Measurements from ENCODE around the gene ZW10. TPM values are rescaled to one million over a fixed set of nuclear protein-coding genes. Genes with fewer than 3 reads are reported as not detected.
"Not testable (repeated sequence)": the region's sequence is repeated elsewhere in the genome, so short reads cannot be mapped to it uniquely, and the experiment has no call there.

Gene ZW10
- polyA plus RNA-seq, 2 donors = 2.6 to 8.3 TPM

DNA sequence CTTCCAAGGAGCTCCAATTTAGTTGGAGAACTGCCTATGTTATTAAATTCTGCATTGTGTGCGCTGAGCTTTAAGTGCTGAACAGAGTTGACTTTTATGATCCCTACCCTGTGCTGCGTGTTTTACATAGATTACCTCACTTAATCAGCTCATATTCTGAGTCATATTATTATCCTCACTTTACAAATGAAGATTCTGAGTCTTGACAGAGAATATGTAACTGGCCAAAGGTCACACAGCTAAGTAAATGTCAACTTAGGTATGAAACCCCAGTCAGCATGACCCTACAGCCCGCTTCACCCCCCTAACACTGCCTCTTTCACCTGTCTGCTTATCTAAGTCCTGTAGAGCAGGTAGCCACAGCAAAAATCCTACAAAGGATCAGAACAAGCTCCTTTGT is 47.6 kb downstream of the ZW10 start:
- Histone ChIP-seq H3K4me1 (ENCODE audit: control insufficient read depth in 2 of 2, insufficient read depth in 2 of 2, low read length in 1 of 2) (no peaks in the 10 kb centered on the region), H3K27ac (ENCODE audit: low read depth in 2 of 2, low read length in 1 of 2) (no peak overlapping the region), H3K9me3 (ENCODE audit: control insufficient read depth in 2 of 2, insufficient read depth in 1 of 2, low read depth in 1 of 2, low read length in 1 of 2) (no peaks in the 10 kb centered on the region), H3K27me3 (ENCODE audit: control insufficient read depth in 1 of 2, insufficient read depth in 2 of 2, low read length in 2 of 2) (no peaks in the 10 kb centered on the region), H3K36me3 (ENCODE audit: control insufficient read depth in 2 of 2, insufficient read depth in 2 of 2, low read length in 1 of 2) (peaks cover 0 to 4% of the 10 kb centered on the region in 2 donors), H3K4me3 (ENCODE audit: low read depth in 1 of 2, low read length in 2 of 2) (no peak overlapping the region)
- WGBS, 2 donors = 73 to 88% methylated on average over 3 of the region's 3 CpGs

DNA sequence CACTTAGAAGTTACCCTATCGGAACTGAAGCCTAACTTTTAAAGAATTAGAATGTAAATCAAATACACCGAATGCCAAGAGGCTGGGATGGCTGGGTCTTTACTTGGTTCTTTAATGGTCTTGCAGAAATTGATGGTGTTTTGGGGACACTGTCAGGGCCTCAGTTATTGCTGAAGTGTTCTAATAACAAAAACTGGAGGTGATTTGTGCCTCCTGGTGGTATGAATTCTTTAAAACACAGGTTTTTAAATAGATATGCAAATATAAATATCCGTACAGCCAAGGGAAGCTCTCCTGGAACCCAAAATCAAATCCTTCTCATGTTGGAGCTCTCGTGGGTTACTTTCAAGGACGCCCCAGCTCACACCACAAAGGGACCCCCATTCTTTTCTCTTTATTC is 48.1 kb downstream of the ZW10 start:
- 91 to 97% methylated on average over 5 of the region's 5 CpGs for WGBS, 2 donors
- H3K9me3 ChIP-seq (ENCODE audit: control insufficient read depth in 2 of 2, insufficient read depth in 1 of 2, low read depth in 1 of 2, low read length in 1 of 2) = no peaks in the 10 kb centered on the region
- H3K27me3 ChIP-seq (ENCODE audit: control insufficient read depth in 1 of 2, insufficient read depth in 2 of 2, low read length in 2 of 2) = no peaks in the 10 kb centered on the region
- H3K27ac ChIP-seq (ENCODE audit: low read depth in 2 of 2, low read length in 1 of 2) = no peak overlapping the region
- H3K4me1 ChIP-seq (ENCODE audit: control insufficient read depth in 2 of 2, insufficient read depth in 2 of 2, low read length in 1 of 2) = no peaks in the 10 kb centered on the region
- H3K36me3 ChIP-seq (ENCODE audit: control insufficient read depth in 2 of 2, insufficient read depth in 2 of 2, low read length in 1 of 2) = peaks cover 0 to 4% of the 10 kb centered on the region in 2 donors
- H3K4me3 ChIP-seq (ENCODE audit: low read depth in 1 of 2, low read length in 2 of 2) = no peak overlapping the region

DNA sequence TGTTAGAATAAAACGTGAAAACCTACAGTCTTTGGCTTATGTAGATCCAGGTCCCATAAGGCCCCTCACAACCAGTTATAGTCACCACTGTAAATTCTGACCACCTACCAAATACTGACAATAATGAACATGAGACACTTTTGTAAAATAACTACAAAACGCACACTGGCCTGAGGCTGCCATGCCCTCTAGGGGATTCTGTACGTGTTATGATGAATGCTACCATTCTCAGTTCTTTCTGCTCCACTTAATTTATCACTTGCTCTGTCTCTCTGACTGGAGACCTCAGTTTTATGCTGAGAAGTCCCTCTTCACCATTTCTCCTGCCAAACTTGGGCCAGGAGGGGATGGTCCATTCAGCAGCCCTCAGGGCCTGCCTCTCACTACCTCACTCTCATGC is 48.7 kb downstream of the ZW10 start:
- Histone ChIP-seq H3K36me3 (ENCODE audit: control insufficient read depth in 2 of 2, insufficient read depth in 2 of 2, low read length in 1 of 2) (peaks cover 0 to 4% of the 10 kb centered on the region in 2 donors), H3K27me3 (ENCODE audit: control insufficient read depth in 1 of 2, insufficient read depth in 2 of 2, low read length in 2 of 2) (no peaks in the 10 kb centered on the region), H3K4me1 (ENCODE audit: control insufficient read depth in 2 of 2, insufficient read depth in 2 of 2, low read length in 1 of 2) (no peaks in the 10 kb centered on the region), H3K4me3 (ENCODE audit: low read depth in 1 of 2, low read length in 2 of 2) (no peak overlapping the region), H3K9me3 (ENCODE audit: control insufficient read depth in 2 of 2, insufficient read depth in 1 of 2, low read depth in 1 of 2, low read length in 1 of 2) (no peaks in the 10 kb centered on the region), H3K27ac (ENCODE audit: low read depth in 2 of 2, low read length in 1 of 2) (no peak overlapping the region)
- WGBS, 2 donors = 87 to 91% methylated on average over 3 of the region's 3 CpGs

DNA sequence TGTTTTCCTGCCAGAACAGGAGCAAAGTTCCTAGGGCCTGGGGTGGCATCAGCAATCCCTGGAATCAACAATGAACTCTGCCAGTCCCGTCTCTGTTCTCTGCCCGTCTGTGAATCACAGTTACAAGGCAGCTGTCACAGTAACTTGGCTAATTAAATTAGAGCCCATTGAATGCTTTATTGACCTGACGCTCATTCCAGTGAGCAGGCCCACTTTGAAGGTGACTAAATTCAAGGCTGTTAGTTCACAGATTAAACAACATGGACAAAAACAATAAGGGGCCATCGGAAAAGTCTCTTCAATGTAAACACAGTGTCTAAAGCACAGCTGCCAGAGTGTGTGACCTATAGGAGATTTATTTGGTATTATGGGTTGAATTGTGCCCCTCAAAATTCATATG is 49.7 kb downstream of the ZW10 start:
- H3K4me1 ChIP-seq (ENCODE audit: control insufficient read depth in 2 of 2, insufficient read depth in 2 of 2, low read length in 1 of 2) = no peaks in the 10 kb centered on the region
- H3K36me3 ChIP-seq (ENCODE audit: control insufficient read depth in 2 of 2, insufficient read depth in 2 of 2, low read length in 1 of 2) = peaks cover 0 to 4% of the 10 kb centered on the region in 2 donors
- H3K27me3 ChIP-seq (ENCODE audit: control insufficient read depth in 1 of 2, insufficient read depth in 2 of 2, low read length in 2 of 2) = no peaks in the 10 kb centered on the region
- no peak overlapping the region for H3K4me3 ChIP-seq (ENCODE audit: low read depth in 1 of 2, low read length in 2 of 2)
- no peaks in the 10 kb centered on the region for H3K9me3 ChIP-seq (ENCODE audit: control insufficient read depth in 2 of 2, insufficient read depth in 1 of 2, low read depth in 1 of 2, low read length in 1 of 2)
- 82 to 83% methylated on average over 4 of the region's 4 CpGs for WGBS, 2 donors
- H3K27ac ChIP-seq (ENCODE audit: low read depth in 2 of 2, low read length in 1 of 2) = no peak overlapping the region

DNA sequence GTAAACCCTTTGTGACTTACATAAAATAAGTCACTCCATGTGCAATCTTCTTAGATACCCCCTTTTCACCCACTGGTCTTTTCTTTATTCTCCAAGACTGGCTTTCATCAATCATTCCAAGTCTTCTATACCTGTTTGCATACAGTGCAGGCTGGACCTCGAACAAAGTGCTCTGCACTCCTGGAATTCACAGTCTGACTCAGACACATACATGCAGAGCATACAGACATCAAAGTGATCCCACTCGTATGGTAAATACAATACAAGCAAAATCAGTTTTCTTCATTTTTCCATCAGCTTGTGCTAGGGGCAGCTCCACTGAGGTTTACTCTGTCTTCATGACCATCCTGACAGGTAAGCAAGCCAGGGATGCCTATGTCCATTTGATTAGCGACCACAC is 50.6 kb downstream of the ZW10 start:
- H3K27ac ChIP-seq (ENCODE audit: low read depth in 2 of 2, low read length in 1 of 2) = no peak overlapping the region
- H3K4me3 ChIP-seq (ENCODE audit: low read depth in 1 of 2, low read length in 2 of 2) = no peak overlapping the region
- H3K4me1 ChIP-seq (ENCODE audit: control insufficient read depth in 2 of 2, insufficient read depth in 2 of 2, low read length in 1 of 2) = no peaks in the 10 kb centered on the region
- 78 to 79% methylated on average over 3 of the region's 3 CpGs for WGBS, 2 donors
- no peaks in the 10 kb centered on the region for H3K9me3 ChIP-seq (ENCODE audit: control insufficient read depth in 2 of 2, insufficient read depth in 1 of 2, low read depth in 1 of 2, low read length in 1 of 2)
- H3K27me3 ChIP-seq (ENCODE audit: control insufficient read depth in 1 of 2, insufficient read depth in 2 of 2, low read length in 2 of 2) = no peaks in the 10 kb centered on the region
- H3K36me3 ChIP-seq (ENCODE audit: control insufficient read depth in 2 of 2, insufficient read depth in 2 of 2, low read length in 1 of 2) = peaks cover 0 to 4% of the 10 kb centered on the region in 2 donors

DNA sequence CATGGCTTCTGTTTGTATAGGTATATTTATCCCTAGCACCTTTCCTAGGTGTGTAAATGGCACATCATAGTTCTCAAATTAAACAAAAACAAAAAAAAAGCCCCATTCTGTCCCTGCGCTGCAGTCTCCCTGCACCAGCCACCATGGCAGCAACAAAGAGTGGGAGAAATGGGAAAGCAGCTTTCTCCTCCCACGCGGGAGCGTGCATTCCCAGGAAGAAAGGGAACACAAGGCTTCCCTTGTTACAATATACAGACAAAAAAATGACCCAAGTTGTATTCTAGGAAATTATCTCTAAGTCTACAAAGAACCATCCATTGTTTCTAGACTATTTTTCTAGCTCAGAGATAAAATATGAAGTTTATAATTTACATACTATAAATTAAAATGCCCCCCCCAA is 51.3 kb downstream of the ZW10 start:
- Histone ChIP-seq H3K36me3 (ENCODE audit: control insufficient read depth in 2 of 2, insufficient read depth in 2 of 2, low read length in 1 of 2) (peaks cover 0 to 4% of the 10 kb centered on the region in 2 donors), H3K4me1 (ENCODE audit: control insufficient read depth in 2 of 2, insufficient read depth in 2 of 2, low read length in 1 of 2) (no peaks in the 10 kb centered on the region), H3K27me3 (ENCODE audit: control insufficient read depth in 1 of 2, insufficient read depth in 2 of 2, low read length in 2 of 2) (no peaks in the 10 kb centered on the region), H3K9me3 (ENCODE audit: control insufficient read depth in 2 of 2, insufficient read depth in 1 of 2, low read depth in 1 of 2, low read length in 1 of 2) (no peaks in the 10 kb centered on the region), H3K27ac (ENCODE audit: low read depth in 2 of 2, low read length in 1 of 2) (no peak overlapping the region), H3K4me3 (ENCODE audit: low read depth in 1 of 2, low read length in 2 of 2) (no peak overlapping the region)
- 88 to 93% methylated on average over 4 of the region's 4 CpGs for WGBS, 2 donors

DNA sequence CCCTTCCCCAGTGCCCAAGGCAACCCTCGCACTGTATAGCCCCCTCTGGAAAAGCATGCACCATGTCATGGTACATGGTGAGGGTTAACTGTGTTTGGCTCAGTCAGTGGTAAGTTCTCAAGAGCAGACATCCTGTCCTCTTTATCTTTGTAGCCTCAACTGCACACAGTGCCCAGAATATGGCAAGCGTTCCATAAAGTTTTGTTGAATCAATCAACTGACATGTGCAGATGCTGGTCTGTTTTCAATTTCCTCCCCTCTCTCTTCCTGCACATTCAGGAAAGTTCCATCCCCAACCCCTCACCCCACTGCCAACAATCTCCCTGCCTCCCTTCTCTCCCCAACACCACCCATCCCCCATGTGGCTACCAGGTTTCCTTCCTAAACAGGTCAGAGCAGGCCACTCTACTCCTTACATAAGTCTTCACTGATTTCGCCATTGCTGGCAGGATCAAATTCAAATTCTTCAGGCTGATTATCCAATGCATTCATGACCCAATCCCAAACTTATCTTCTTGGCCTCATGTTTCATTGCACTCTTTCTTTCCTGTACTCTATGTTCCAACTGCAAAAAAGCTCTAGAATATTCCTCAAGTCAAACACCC is 51.9 kb downstream of the ZW10 start:
- 90 to 92% methylated on average over 3 of the region's 3 CpGs for WGBS, 2 donors

DNA sequence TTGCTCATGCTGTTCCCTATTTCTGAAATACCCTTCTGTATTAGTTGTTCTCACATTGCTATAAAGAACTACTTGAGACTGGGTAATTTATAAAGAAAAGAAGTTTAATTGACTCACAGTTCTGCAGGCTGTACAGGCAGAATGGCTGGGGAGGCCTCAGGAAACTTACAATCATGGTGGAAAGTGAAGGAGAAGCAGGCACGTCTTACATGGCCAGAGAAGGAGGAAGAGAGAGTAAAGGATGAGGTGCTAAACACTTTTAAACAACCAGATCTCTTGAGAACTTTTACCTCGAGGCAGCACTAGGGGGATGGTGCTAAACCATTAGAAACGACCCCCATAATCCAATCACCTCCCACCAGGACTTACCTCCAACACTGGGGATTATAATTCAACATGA is 53.0 kb downstream of the ZW10 start:
- 39 to 55% methylated on average over 3 of the region's 3 CpGs for WGBS, 2 donors
- not testable (repeated sequence) for H3K36me3 ChIP-seq (ENCODE audit: control insufficient read depth in 2 of 2, insufficient read depth in 2 of 2, low read length in 1 of 2); H3K9me3 ChIP-seq (ENCODE audit: control insufficient read depth in 2 of 2, insufficient read depth in 1 of 2, low read depth in 1 of 2, low read length in 1 of 2); H3K4me1 ChIP-seq (ENCODE audit: control insufficient read depth in 2 of 2, insufficient read depth in 2 of 2, low read length in 1 of 2); H3K27me3 ChIP-seq (ENCODE audit: control insufficient read depth in 1 of 2, insufficient read depth in 2 of 2, low read length in 2 of 2); H3K27ac ChIP-seq (ENCODE audit: low read depth in 2 of 2, low read length in 1 of 2); H3K4me3 ChIP-seq (ENCODE audit: low read depth in 1 of 2, low read length in 2 of 2)

More for the DNA sequence above, 51.9 kb downstream of the ZW10 start:
- Histone ChIP-seq H3K27ac (ENCODE audit: low read depth in 2 of 2, low read length in 1 of 2) (no peak overlapping the region), H3K27me3 (ENCODE audit: control insufficient read depth in 1 of 2, insufficient read depth in 2 of 2, low read length in 2 of 2) (no peaks in the 10 kb centered on the region), H3K4me3 (ENCODE audit: low read depth in 1 of 2, low read length in 2 of 2) (no peak overlapping the region), H3K36me3 (ENCODE audit: control insufficient read depth in 2 of 2, insufficient read depth in 2 of 2, low read length in 1 of 2) (peaks cover 0 to 4% of the 10 kb centered on the region in 2 donors), H3K9me3 (ENCODE audit: control insufficient read depth in 2 of 2, insufficient read depth in 1 of 2, low read depth in 1 of 2, low read length in 1 of 2) (no peaks in the 10 kb centered on the region), H3K4me1 (ENCODE audit: control insufficient read depth in 2 of 2, insufficient read depth in 2 of 2, low read length in 1 of 2) (no peaks in the 10 kb centered on the region)

DNA sequence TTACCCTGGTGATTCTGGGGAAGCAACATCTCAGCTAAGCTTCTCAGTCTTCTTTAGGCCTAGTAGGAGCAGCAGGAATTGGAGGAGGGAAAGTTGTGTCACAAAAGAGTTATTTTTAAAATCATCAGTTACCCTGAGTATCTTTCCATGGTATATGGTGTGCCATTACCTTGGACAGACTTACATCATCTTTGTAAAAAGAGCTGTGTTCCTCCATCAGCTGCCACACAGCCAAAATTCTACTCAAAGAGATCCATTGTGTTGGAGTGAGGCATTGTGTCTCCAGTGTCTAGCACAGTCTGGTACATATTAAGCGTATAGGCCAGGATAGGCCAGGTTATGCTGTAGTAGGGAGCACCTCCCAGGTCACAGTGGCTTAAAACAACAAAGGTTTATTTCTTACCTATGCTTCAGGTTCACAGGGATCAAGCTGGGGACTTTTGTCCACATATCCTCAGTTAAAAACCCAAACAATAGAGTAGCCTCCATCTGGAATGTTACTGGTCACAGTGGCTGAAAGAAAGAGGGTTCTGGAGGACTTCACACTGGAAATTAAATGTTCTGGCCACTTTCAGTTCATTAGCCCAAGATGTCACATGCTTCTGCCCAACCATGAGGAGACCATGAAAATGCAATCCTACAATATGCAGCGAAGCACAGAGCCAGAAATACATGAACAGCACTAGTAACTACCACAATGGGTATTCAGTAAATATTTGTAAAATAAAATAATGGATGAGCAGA is 57.4 kb downstream of the ZW10 start:
- Histone ChIP-seq H3K4me3 (ENCODE audit: low read depth in 1 of 2, low read length in 2 of 2) (no peak overlapping the region), H3K27me3 (ENCODE audit: control insufficient read depth in 1 of 2, insufficient read depth in 2 of 2, low read length in 2 of 2) (no peaks in the 10 kb centered on the region), H3K36me3 (ENCODE audit: control insufficient read depth in 2 of 2, insufficient read depth in 2 of 2, low read length in 1 of 2) (no peaks in the 10 kb centered on the region), H3K4me1 (ENCODE audit: control insufficient read depth in 2 of 2, insufficient read depth in 2 of 2, low read length in 1 of 2) (no peaks in the 10 kb centered on the region), H3K27ac (ENCODE audit: low read depth in 2 of 2, low read length in 1 of 2) (no peak overlapping the region), H3K9me3 (ENCODE audit: control insufficient read depth in 2 of 2, insufficient read depth in 1 of 2, low read depth in 1 of 2, low read length in 1 of 2) (no peaks in the 10 kb centered on the region)
- WGBS, 2 donors = 93 to 98% methylated on average over 2 of the region's 2 CpGs

DNA sequence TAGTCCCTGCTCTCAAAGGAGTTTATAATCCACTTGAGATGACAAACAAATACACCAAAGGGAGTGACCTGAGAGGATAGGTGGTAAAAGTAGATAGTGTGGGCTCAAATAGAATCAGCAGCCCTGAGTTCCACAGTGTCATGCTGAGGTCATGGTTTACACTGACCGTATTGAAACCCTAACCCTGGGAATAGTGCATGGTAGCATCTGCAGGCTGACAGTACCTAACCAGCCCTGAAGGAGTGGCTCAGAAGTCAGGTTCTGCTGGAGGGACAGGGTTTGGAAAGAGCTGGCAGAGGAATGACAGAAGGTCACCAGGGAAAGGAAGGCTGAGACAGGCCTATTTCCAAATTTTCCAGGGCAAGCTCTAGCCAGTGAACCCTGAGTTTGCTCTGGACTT is 58.2 kb downstream of the ZW10 start:
- no peak overlapping the region for H3K27ac ChIP-seq (ENCODE audit: low read depth in 2 of 2, low read length in 1 of 2)
- no peaks in the 10 kb centered on the region for H3K36me3 ChIP-seq (ENCODE audit: control insufficient read depth in 2 of 2, insufficient read depth in 2 of 2, low read length in 1 of 2)
- H3K27me3 ChIP-seq (ENCODE audit: control insufficient read depth in 1 of 2, insufficient read depth in 2 of 2, low read length in 2 of 2) = no peaks in the 10 kb centered on the region
- H3K9me3 ChIP-seq (ENCODE audit: control insufficient read depth in 2 of 2, insufficient read depth in 1 of 2, low read depth in 1 of 2, low read length in 1 of 2) = no peaks in the 10 kb centered on the region
- H3K4me3 ChIP-seq (ENCODE audit: low read depth in 1 of 2, low read length in 2 of 2) = no peak overlapping the region
- H3K4me1 ChIP-seq (ENCODE audit: control insufficient read depth in 2 of 2, insufficient read depth in 2 of 2, low read length in 1 of 2) = no peaks in the 10 kb centered on the region
- WGBS, 2 donors = 87 to 92% methylated on average over 1 of the region's 1 CpG
